ENCODE results near the gene KCNJ15. TPM values are rescaled to one million over a fixed set of nuclear protein-coding genes. Genes with fewer than 3 reads are reported as not detected.

The KCNJ15 gene
- 1.1 and 1.4 TPM in 2 replicates for total RNA-seq

DNA sequence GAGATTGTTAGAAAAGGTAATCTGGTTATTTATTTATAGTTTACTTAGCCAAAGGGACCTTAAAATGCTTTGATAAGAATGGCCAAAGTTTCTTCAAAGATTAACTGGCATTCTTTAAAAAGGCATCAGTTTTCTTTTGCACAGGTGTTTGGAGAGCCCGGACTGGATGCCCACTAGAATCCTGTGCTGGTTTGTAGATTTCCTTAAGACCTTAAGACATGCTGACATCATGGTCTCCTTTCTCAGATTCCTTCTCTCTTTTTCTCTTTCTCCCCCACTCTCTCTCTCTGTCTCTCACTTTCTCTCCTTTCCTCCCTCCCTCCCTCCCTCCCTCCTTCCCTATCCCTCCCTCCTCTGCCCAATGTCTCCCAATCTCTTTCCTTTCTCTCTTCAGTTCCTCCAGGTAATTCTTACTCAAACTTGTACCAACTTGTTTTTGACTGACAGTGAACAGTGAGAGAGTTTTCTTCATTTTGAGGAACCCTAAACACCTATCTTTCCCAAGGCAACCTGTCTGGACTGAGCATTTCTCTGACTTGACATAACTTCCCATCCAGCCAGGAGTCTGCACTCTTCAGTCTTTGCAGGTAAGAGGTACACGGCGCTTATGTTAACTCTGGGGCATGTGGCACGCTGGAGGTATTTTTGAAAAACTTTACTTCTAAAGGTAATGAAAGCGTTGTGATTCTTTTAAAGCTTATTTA, at the start of gene KCNJ15:
TSS of gene KCNJ15 (plus strand) at position 393 of the 704 bp plus-strand sequence. CDS start 42,271 bp downstream, outside the sequence.

Other genes with a start within 250 kb of the KCNJ15 start
- gene ERG, start 241.5 kb downstream of the KCNJ15 start, total RNA-seq, result 39.3 and 145 TPM in 2 replicates

All from bladder microvascular endothelial cell (primary cell).